Karpas-422 (cell line): ENCODE measurements around the gene MXD4. TPM values are rescaled to one million over a fixed set of nuclear protein-coding genes. Genes with fewer than 3 reads are reported as not detected.
A peak's percentile ranks its signal among the peaks of the same experiment; 100 is the strongest.

ENCODE experiments used
- DNase-seq: peaks from one replicate; pipeline ENCODE4 v3.0.0-alpha.2; 2015
- H2AFZ ChIP-seq: fragments of 200-600 bp; sonication (generic); 2 replicates; pipeline ENCODE4 v1.6.1; 2014; ENCODE audit warnings: antibody characterized with exemption, low read length, mixed read lengths
- H3K27ac ChIP-seq: fragments of 200-600 bp; sonication (generic); 2 replicates; pipeline ENCODE4 v1.5.1; 2014; ENCODE audit warnings: mild to moderate bottlenecking, low read length, moderate library complexity
- H3K27me3 ChIP-seq: fragments of 200-600 bp; sonication (generic); 2 replicates; pipeline ENCODE4 v1.6.1; 2014; ENCODE audit warnings: low read length, mixed read lengths
- H3K36me3 ChIP-seq: fragments of 200-600 bp; sonication (generic); 2 replicates; pipeline ENCODE4 v1.6.1; 2014; ENCODE audit warnings: low read length, mixed read lengths; ENCODE audit not compliant: insufficient read depth
- H3K4me1 ChIP-seq: fragments of 200-600 bp; sonication (generic); 2 replicates; pipeline ENCODE4 v1.6.1; 2014; ENCODE audit warnings: mild to moderate bottlenecking, low read length, mixed read lengths
- H3K4me2 ChIP-seq: fragments of 200-600 bp; sonication (generic); 2 replicates; pipeline ENCODE4 v1.6.1; 2014; ENCODE audit warnings: low read length, low read depth, mild to moderate bottlenecking; ENCODE audit not compliant: poor library complexity, severe bottlenecking
- H3K4me3 ChIP-seq: fragments of 200-600 bp; sonication (generic); 2 replicates; pipeline ENCODE4 v1.5.1; 2014; ENCODE audit warnings: mild to moderate bottlenecking, antibody characterized with exemption, low read length, mixed read lengths
- H3K79me2 ChIP-seq: fragments of 200-600 bp; sonication (generic); 2 replicates; pipeline ENCODE4 v1.6.1; 2014; ENCODE audit warnings: mild to moderate bottlenecking, low read length, mixed read lengths
- H3K9ac ChIP-seq: fragments of 200-600 bp; sonication (generic); 2 replicates; pipeline ENCODE4 v1.6.0; 2014; ENCODE audit warnings: low read length
- H3K9me2 ChIP-seq: fragments of 200-600 bp; sonication (generic), shearing (Covaris generic); replicated peaks from 2 replicates; pipeline ENCODE4 v1.6.0; 2014; ENCODE audit warnings: mild to moderate bottlenecking, low read length, moderate library complexity; ENCODE audit not compliant: insufficient read depth
- H3K9me3 ChIP-seq: fragments of 300-700, 200-600 bp; sonication (generic); 2 replicates; pipeline ENCODE4 v1.6.1; 2014; ENCODE audit warnings: low read length, mixed read lengths
- H4K20me1 ChIP-seq: fragments of 200-600 bp; sonication (generic); 2 replicates; pipeline ENCODE4 v1.6.1; 2014; ENCODE audit warnings: mild to moderate bottlenecking, antibody characterized with exemption, low read length, low read depth; ENCODE audit not compliant: insufficient read depth
- total RNA-seq: library from RNA; depleted of rRNA; stranded (reverse); fragments of >200 nt; shearing (Covaris generic); gene quantifications from 2 replicates; pipeline ENCODE4 v1.2.3, GENCODE V29; 2014; ENCODE audit warnings: low replicate concordance

MXD4 gene
- total RNA-seq, 1 experiment from 2014 or later = 33.2 TPM

GRCh38 chr4:2289955-2290333, 28.0 kb upstream of the MXD4 start:
- peak overlapping the region; percentile 66 for H3K4me2 ChIP-seq
- H3K79me2 ChIP-seq = no peaks in the 10 kb centered on the region
- peak; percentile 65 for DNase-seq
- no peaks in the 10 kb centered on the region for H3K27me3 ChIP-seq
- peaks cover 36% of the 10 kb centered on the region for H3K4me1 ChIP-seq
- no peak overlapping the region; the same call in 1 of the 2 replicates for H2AFZ ChIP-seq
- no peaks in the 10 kb centered on the region for H3K9me3 ChIP-seq
- peak overlapping the region; percentile 73 for H3K27ac ChIP-seq
- peak overlapping the region; percentile 22; the same call in 1 of the 2 replicates for H3K4me3 ChIP-seq
- no peaks in the 10 kb centered on the region for H4K20me1 ChIP-seq
- H3K9me2 ChIP-seq = no peaks in the 10 kb centered on the region
- H3K9ac ChIP-seq = peak overlapping the region; percentile 37
- no peaks in the 10 kb centered on the region for H3K36me3 ChIP-seq

- Histone ChIP-seq H3K4me2 (peak overlapping the region; percentile 66), H3K9me2 (no peaks in the 10 kb centered on the region), H3K4me3 (no peak overlapping the region), H3K27me3 (no peaks in the 10 kb centered on the region), H2AFZ (no peak overlapping the region), H3K79me2 (no peaks in the 10 kb centered on the region), H3K36me3 (no peaks in the 10 kb centered on the region), H3K9me3 (no peaks in the 10 kb centered on the region), H3K4me1 (peaks cover 36% of the 10 kb centered on the region), H3K9ac (peak overlapping the region; percentile 31; the same call in 1 of the 2 replicates), H3K27ac (no peak overlapping the region), H4K20me1 (no peaks in the 10 kb centered on the region)
- no peak for DNase-seq
These were observed 27.5 kb upstream of the MXD4 start for GRCh38 chr4:2289311-2289954.

- H2AFZ ChIP-seq = no peak overlapping the region
- H3K9me2 ChIP-seq = no peaks in the 10 kb centered on the region
- H3K4me3 ChIP-seq = no peak overlapping the region
- no peak overlapping the region for H3K9ac ChIP-seq
- peaks cover 36% of the 10 kb centered on the region for H3K4me1 ChIP-seq
- no peaks in the 10 kb centered on the region for H3K36me3 ChIP-seq
- H3K79me2 ChIP-seq = no peaks in the 10 kb centered on the region
- no peak for DNase-seq
- H3K4me2 ChIP-seq = no peak overlapping the region
- H3K27me3 ChIP-seq = no peaks in the 10 kb centered on the region
- no peaks in the 10 kb centered on the region for H4K20me1 ChIP-seq
- no peak overlapping the region for H3K27ac ChIP-seq
- H3K9me3 ChIP-seq = no peaks in the 10 kb centered on the region
These were observed 26.2 kb upstream of the MXD4 start for GRCh38 chr4:2288051-2288541.

- Histone ChIP-seq H3K36me3 (no peaks in the 10 kb centered on the region), H4K20me1 (no peaks in the 10 kb centered on the region), H3K27me3 (no peaks in the 10 kb centered on the region), H2AFZ (no peak overlapping the region), H3K9me2 (no peaks in the 10 kb centered on the region), H3K9me3 (no peaks in the 10 kb centered on the region), H3K4me3 (no peak overlapping the region), H3K27ac (no peak overlapping the region), H3K9ac (no peak overlapping the region), H3K79me2 (no peaks in the 10 kb centered on the region), H3K4me1 (peaks cover 32% of the 10 kb centered on the region), H3K4me2 (no peak overlapping the region)
- DNase-seq = no peak
These were observed 25.6 kb upstream of the MXD4 start for GRCh38 chr4:2287594-2287915.

GRCh38 chr4:2286904-2287593, 25.1 kb upstream of the MXD4 start:
- DNase-seq = no peak
- Histone ChIP-seq H2AFZ (no peak overlapping the region), H4K20me1 (no peaks in the 10 kb centered on the region), H3K4me3 (no peak overlapping the region), H3K79me2 (no peaks in the 10 kb centered on the region), H3K9ac (no peak overlapping the region), H3K4me1 (peaks cover 33% of the 10 kb centered on the region), H3K9me2 (no peaks in the 10 kb centered on the region), H3K36me3 (no peaks in the 10 kb centered on the region), H3K9me3 (no peaks in the 10 kb centered on the region), H3K27me3 (no peaks in the 10 kb centered on the region), H3K4me2 (no peak overlapping the region), H3K27ac (no peak overlapping the region)

- H3K9me3 ChIP-seq = no peaks in the 10 kb centered on the region
- no peaks in the 10 kb centered on the region for H3K36me3 ChIP-seq
- no peaks in the 10 kb centered on the region for H3K9me2 ChIP-seq
- H4K20me1 ChIP-seq = no peaks in the 10 kb centered on the region
- no peak overlapping the region for H3K4me2 ChIP-seq
- peaks cover 29% of the 10 kb centered on the region for H3K4me1 ChIP-seq
- no peak overlapping the region for H2AFZ ChIP-seq
- H3K27ac ChIP-seq = no peak overlapping the region
- no peak for DNase-seq
- H3K79me2 ChIP-seq = no peaks in the 10 kb centered on the region
- no peaks in the 10 kb centered on the region for H3K27me3 ChIP-seq
- H3K9ac ChIP-seq = no peak overlapping the region
- H3K4me3 ChIP-seq = no peak overlapping the region
These were observed 23.9 kb upstream of the MXD4 start for GRCh38 chr4:2285613-2286381.

GRCh38 chr4:2284934-2285612, 23.2 kb upstream of the MXD4 start:
- DNase-seq = no peak
- Histone ChIP-seq H3K27me3 (no peaks in the 10 kb centered on the region), H3K9me3 (no peaks in the 10 kb centered on the region), H3K4me3 (no peak overlapping the region), H2AFZ (no peak overlapping the region), H3K9ac (no peak overlapping the region), H3K4me1 (peaks cover 22% of the 10 kb centered on the region), H3K27ac (no peak overlapping the region), H3K79me2 (no peaks in the 10 kb centered on the region), H3K9me2 (no peaks in the 10 kb centered on the region), H3K4me2 (no peak overlapping the region), H4K20me1 (no peaks in the 10 kb centered on the region), H3K36me3 (no peaks in the 10 kb centered on the region)
